Measurements from ENCODE around the gene EPN1. TPM values are rescaled to one million over a fixed set of nuclear protein-coding genes. Genes with fewer than 3 reads are reported as not detected.

Gene EPN1
- total and polyA plus RNA-seq, 9 of the 15 experiments (the other 6 are each of a cell fraction or from before 2014, with no cell fraction given) = 0.08 to 138 (median 12.7) TPM

DNA sequence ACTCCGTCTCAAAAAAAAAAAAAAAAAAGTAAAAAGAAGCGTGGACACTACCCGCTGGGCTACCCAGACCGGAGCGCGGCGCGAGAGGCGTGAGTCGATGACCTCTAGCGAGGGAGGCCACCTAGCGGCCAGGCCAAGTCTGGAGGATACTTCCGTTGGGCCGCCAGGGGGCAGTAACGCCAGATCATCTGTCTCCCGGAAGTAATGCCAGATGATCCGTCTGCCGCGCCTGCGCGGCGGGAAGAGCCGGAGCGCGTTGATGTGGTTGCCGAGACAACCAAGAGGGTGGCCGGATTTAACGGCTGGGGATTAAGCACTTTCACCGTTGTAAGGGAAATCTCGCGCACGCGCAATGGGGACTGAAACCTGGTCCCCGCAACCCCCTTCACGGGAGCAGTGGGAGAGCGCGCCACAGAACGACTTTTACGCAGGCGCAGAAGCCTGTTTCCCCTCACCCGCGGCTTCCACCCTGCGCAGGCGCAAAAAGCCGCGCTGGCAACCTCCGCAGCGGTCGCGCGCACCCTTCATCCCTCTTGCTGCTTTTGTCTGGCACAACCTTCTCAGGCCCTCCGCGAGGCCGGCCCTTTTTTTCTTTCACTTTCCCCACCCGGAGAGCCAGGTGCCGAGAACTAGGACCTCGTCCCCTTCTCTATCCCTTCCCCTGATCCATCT is 21.2 kb upstream of the EPN1 start (continued):
- TF ChIP-seq, protein P1, sequence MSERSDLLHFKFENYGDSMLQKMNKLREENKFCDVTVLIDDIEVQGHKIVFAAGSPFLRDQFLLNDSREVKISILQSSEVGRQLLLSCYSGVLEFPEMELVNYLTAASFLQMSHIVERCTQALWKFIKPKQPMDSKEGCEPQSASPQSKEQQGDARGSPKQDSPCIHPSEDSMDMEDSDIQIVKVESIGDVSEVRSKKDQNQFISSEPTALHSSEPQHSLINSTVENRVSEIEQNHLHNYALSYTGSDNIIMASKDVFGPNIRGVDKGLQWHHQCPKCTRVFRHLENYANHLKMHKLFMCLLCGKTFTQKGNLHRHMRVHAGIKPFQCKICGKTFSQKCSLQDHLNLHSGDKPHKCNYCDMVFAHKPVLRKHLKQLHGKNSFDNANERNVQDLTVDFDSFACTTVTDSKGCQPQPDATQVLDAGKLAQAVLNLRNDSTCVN (CRISPR knock-in tag; IDR thresholded peaks at IDR 0.05) = 0 out of 2 replicates have a peak, but pooled peaks have one; percentile 74
- TF ChIP-seq ARID1B (IDR thresholded peaks at IDR 0.05) = peak; percentile 48; the same call in 1 of the 2 replicates
- peak; percentile 76 for TF ChIP-seq NEUROD1 (IDR thresholded peaks at IDR 0.05; ENCODE audit: borderline replicate concordance, low read depth, low read length, partially characterized antibody)
- no peak for TF ChIP-seq PCBP2 (IDR thresholded peaks at IDR 0.05; ENCODE audit: low read depth, low read length, poor library complexity, severe bottlenecking)
- TF ChIP-seq GABPB1 (CRISPR knock-in tag; IDR thresholded peaks at IDR 0.05) = peak; percentile 95
- no peak for TF ChIP-seq NCOA2 (IDR thresholded peaks at IDR 0.05; ENCODE audit: partially characterized antibody in 2 of 2)
- TF ChIP-seq HMGXB4 (CRISPR knock-in tag; IDR thresholded peaks at IDR 0.05) = peak; percentile 93; the same call in 1 of the 2 replicates
- no peak for TF ChIP-seq PTTG1 (tag; IDR thresholded peaks at IDR 0.05; ENCODE audit: low read depth)
- TF ChIP-seq ZFX (CRISPR knock-in tag; IDR thresholded peaks at IDR 0.05) = peak; percentile 43
- TF ChIP-seq ZBTB33 (CRISPR knock-in tag; IDR thresholded peaks at IDR 0.05) = peak; percentile 93
- no peak; the same call in 1 of the 2 replicates for TF ChIP-seq TRIM28 (IDR thresholded peaks at IDR 0.05)
- no peak for TF ChIP-seq RNF219 (CRISPR knock-in tag; IDR thresholded peaks at IDR 0.05)
- TF ChIP-seq ZFP30 (CRISPR knock-in tag; IDR thresholded peaks at IDR 0.05; ENCODE audit: borderline replicate concordance) = no peak
- TF ChIP-seq, protein P2, sequence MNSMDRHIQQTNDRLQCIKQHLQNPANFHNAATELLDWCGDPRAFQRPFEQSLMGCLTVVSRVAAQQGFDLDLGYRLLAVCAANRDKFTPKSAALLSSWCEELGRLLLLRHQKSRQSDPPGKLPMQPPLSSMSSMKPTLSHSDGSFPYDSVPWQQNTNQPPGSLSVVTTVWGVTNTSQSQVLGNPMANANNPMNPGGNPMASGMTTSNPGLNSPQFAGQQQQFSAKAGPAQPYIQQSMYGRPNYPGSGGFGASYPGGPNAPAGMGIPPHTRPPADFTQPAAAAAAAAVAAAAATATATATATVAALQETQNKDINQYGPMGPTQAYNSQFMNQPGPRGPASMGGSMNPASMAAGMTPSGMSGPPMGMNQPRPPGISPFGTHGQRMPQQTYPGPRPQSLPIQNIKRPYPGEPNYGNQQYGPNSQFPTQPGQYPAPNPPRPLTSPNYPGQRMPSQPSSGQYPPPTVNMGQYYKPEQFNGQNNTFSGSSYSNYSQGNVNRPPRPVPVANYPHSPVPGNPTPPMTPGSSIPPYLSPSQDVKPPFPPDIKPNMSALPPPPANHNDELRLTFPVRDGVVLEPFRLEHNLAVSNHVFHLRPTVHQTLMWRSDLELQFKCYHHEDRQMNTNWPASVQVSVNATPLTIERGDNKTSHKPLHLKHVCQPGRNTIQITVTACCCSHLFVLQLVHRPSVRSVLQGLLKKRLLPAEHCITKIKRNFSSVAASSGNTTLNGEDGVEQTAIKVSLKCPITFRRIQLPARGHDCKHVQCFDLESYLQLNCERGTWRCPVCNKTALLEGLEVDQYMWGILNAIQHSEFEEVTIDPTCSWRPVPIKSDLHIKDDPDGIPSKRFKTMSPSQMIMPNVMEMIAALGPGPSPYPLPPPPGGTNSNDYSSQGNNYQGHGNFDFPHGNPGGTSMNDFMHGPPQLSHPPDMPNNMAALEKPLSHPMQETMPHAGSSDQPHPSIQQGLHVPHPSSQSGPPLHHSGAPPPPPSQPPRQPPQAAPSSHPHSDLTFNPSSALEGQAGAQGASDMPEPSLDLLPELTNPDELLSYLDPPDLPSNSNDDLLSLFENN (IDR thresholded peaks at IDR 0.05; ENCODE audit: low read depth in 2 of 2, low read length in 2 of 2) = 0 out of 4 replicates have a peak, but pooled peaks of 1 of the 2 experiments have one; percentile 37
- peak; percentile 87 for TF ChIP-seq CREM (IDR thresholded peaks at IDR 0.05; ENCODE audit: low read depth)
- TF ChIP-seq CBFA2T2 (conservative IDR thresholded peaks at IDR 0.05) = no peak
